Lung (tissue), 12 donors: ENCODE results near the gene SPAAR. TPM values are rescaled to one million over a fixed set of nuclear protein-coding genes. Genes with fewer than 3 reads are reported as not detected.

Experiments used
- ATAC-seq: fragments of 200-7000 bp; cut with Tn5 transposase; one replicate; pipeline ENCODE4 v1.9.1; 2020; ENCODE audit warnings: moderate number of reproducible peaks; ENCODE audit not compliant: insufficient read depth, low FRiP score
- DNase-seq, 3 donors: peaks; one replicate each; pipeline ENCODE4 v3.0.0-alpha.2; 2013 to 2017
- H3K27ac ChIP-seq, 2 donors: one replicate each; pipeline ENCODE4 v1.5.1; 2013; ENCODE audit warnings: mild to moderate bottlenecking in 2 of 2, moderate library complexity in 2 of 2, control low read depth in 1 of 2, inconsistent platforms in 1 of 2, low read depth in 1 of 2, low read length in 1 of 2
- H3K27me3 ChIP-seq, 3 donors: one replicate each; pipeline ENCODE4 v1.5.1; 2013; ENCODE audit warnings: low read length in 2 of 3; ENCODE audit not compliant: control insufficient read depth in 3 of 3, insufficient read depth in 3 of 3
- H3K36me3 ChIP-seq, 4 donors: one replicate each; pipeline ENCODE4 v1.5.1; 2013; ENCODE audit warnings: low read length in 4 of 4, mild to moderate bottlenecking in 1 of 4, moderate library complexity in 1 of 4; ENCODE audit not compliant: control insufficient read depth in 4 of 4, insufficient read depth in 4 of 4
- H3K4me1 ChIP-seq, 5 donors: one replicate each; pipeline ENCODE4 v1.5.1; 2013; ENCODE audit warnings: low read length in 5 of 5, mild to moderate bottlenecking in 2 of 5, moderate library complexity in 1 of 5; ENCODE audit not compliant: control insufficient read depth in 5 of 5, insufficient read depth in 5 of 5
- H3K4me3 ChIP-seq: one replicate; pipeline ENCODE4 v1.5.1; 2013; ENCODE audit warnings: mild to moderate bottlenecking, control low read depth, moderate library complexity
- H3K9ac ChIP-seq, 2 donors: one replicate each; pipeline ENCODE4 v1.5.1; 2013; ENCODE audit warnings: low read length in 2 of 2, control low read depth in 1 of 2; ENCODE audit not compliant: insufficient read depth in 1 of 2
- H3K9me3 ChIP-seq, 4 donors: one replicate each; pipeline ENCODE4 v1.5.1; 2013; ENCODE audit warnings: low read length in 3 of 4, mild to moderate bottlenecking in 1 of 4, moderate library complexity in 1 of 4; ENCODE audit not compliant: control insufficient read depth in 4 of 4, insufficient read depth in 3 of 4
- WGBS, 2 donors: extraction: QIAGEN DNeasy Blood & Tissue Kit; methylation state at CpG; one replicate each; pipeline ENCODE4 v1.1.7; 2013; 5-methylcytosine and 5-hydroxymethylcytosine counted together
- polyA plus RNA-seq, 2 donors: library from polyadenylated mRNA; stranded (reverse); fragments of 200-250 nt; gene quantifications; one replicate each; pipeline ENCODE4 v1.2.1, GENCODE V29; 2013
- total RNA-seq, 2 donors: library from RNA; depleted of rRNA in 1 of 2; stranded (reverse); fragments of >200 nt in 1 of 2; gene quantifications; one replicate each; pipeline ENCODE4 v1.2.1, GENCODE V29; 2014 to 2021
- TF ChIP-seq, protein P1 (sequence below): IDR thresholded peaks from 2 replicates; pipeline ENCODE4 v1.5.1; 2012; ENCODE audit warnings: mild to moderate bottlenecking; ENCODE audit errors: control extremely low read depth, extremely low read depth
- donor health status: control.
- donor health status: control.
- donor health status: Bipolar disorder and iron deficiency.
- donor health status: healthy.
- donor health status: DM: yes; HTN: yes; CAD: no.

Gene SPAAR
- total and polyA plus RNA-seq, 4 donors = 3.7 to 6.7 (median 5.7) TPM

DNA sequence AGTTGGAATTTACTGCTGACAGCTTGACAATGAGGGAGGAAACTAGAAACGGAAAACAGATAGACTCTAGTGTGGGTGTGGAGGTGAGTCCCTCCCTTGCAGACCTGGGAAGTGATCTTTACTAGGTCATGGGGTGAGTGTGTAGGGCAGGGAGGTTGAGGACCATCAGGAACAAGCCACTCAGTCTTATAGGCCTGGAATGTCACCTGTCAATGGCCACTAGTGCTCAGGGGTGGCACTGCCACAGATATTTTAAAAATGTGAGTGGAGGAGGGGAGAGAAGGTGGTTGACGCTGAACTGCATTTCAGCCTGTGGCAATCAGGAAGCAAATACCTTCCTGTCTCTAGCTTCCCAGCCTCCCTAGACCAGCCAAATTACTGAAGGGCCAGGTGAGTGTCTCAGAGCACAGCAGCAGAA, 39.6 kb downstream of the SPAAR start:
- DNase-seq (peak; percentile 25 to 53 (median 35)), ATAC-seq (peak; percentile 64)
- peaks cover 0 to 12% (median 0%) of the 10 kb centered on the region in 5 donors for H3K4me1 ChIP-seq
- whole genome bisulfite sequencing, 2 donors = 13 to 19% methylated on average over 2 of the region's 2 CpGs
- peaks cover 0 to 3% (median 0%) of the 10 kb centered on the region in 3 donors for H3K27me3 ChIP-seq
- H3K27ac ChIP-seq = peak overlapping the region in 1 of 2 donors; percentile 72
- H3K9me3 ChIP-seq = no peaks in the 10 kb centered on the region
- TF ChIP-seq, protein P1, sequence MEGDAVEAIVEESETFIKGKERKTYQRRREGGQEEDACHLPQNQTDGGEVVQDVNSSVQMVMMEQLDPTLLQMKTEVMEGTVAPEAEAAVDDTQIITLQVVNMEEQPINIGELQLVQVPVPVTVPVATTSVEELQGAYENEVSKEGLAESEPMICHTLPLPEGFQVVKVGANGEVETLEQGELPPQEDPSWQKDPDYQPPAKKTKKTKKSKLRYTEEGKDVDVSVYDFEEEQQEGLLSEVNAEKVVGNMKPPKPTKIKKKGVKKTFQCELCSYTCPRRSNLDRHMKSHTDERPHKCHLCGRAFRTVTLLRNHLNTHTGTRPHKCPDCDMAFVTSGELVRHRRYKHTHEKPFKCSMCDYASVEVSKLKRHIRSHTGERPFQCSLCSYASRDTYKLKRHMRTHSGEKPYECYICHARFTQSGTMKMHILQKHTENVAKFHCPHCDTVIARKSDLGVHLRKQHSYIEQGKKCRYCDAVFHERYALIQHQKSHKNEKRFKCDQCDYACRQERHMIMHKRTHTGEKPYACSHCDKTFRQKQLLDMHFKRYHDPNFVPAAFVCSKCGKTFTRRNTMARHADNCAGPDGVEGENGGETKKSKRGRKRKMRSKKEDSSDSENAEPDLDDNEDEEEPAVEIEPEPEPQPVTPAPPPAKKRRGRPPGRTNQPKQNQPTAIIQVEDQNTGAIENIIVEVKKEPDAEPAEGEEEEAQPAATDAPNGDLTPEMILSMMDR = no peak
- no peak overlapping the region for H3K4me3 ChIP-seq
- H3K36me3 ChIP-seq = no peaks in the 10 kb centered on the region
- no peak overlapping the region for H3K9ac ChIP-seq

DNA sequence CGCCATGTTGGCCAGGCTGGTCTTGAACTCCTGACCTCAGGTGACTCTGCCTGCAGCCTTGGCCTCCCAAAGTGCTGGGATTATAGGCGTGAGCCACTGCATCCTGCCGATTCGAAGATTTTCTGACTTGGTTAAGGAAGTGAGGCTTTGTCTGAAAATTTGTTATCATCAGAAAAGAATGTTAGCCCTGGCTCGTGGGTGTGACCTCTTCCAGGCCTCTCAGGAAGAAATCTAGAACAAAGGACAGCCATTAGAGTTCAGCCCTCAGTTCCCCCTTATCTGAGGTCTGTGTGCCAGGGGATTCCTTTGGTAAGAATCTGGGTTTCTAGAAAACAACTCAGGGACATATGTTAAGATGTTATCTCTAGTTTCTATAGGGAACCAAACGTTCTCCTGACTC, 42.4 kb downstream of the SPAAR start:
- H3K9ac ChIP-seq = no peak overlapping the region
- H3K4me3 ChIP-seq = no peak overlapping the region
- H3K4me1 ChIP-seq = peaks cover 0 to 6% (median 0%) of the 10 kb centered on the region in 5 donors
- WGBS, 2 donors = 45 to 58% methylated on average over 6 of the region's 6 CpGs
- TF ChIP-seq, protein P1 = no peak
- ATAC-seq (no peak), DNase-seq (no peak)
- no peaks in the 10 kb centered on the region for H3K9me3 ChIP-seq
- peaks cover 0 to 4% (median 0%) of the 10 kb centered on the region in 3 donors for H3K27me3 ChIP-seq
- no peaks in the 10 kb centered on the region for H3K36me3 ChIP-seq
- peak overlapping the region; percentile 63 to 74 for H3K27ac ChIP-seq

DNA sequence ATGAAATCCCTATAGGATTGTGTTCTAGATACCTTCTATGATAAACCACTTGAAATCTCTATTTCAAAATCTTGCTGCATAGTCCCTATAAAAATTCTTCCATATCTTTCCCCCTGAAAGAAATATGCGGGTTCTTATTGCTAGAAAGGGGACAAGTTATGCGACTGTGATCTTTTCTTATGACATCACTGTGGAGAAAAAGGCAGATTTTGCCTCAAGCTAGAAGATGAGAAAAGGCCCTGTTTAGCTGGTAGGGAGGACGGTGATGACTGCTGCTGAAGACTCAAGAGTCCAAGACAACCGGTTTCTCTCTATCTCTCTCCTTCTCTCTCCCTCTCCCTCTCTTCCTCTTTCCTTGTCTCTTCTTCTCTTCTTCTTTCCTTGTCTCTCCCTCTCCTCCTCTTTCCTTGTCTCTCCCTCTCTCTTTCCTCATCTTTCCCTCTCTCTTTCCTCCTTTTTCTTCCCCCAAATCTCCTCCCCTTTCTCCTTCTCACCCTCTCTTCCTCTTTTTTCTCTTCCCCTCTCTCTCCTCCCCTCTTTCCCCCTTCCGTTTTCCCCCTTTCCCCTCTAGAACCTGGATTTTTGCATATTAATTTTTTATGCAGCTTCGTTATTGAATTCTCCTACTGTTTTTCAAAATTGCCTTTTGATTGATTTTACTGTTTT, 43.4 kb downstream of the SPAAR start:
- no peak for ATAC-seq
- Histone ChIP-seq H3K9ac (no peak overlapping the region), H3K36me3 (no peaks in the 10 kb centered on the region), H3K27ac (peak overlapping the region in 1 of 2 donors; percentile 15), H3K9me3 (no peaks in the 10 kb centered on the region), H3K4me1 (peaks cover 0 to 6% (median 0%) of the 10 kb centered on the region in 5 donors), H3K27me3 (peaks cover 0 to 6% (median 0%) of the 10 kb centered on the region in 3 donors), H3K4me3 (no peak overlapping the region)
- TF ChIP-seq, protein P1 = no peak
- DNase-seq = no peak
- 75 to 81% methylated on average over 6 of the region's 6 CpGs for WGBS, 2 donors
